KG1 (cell line): ENCODE data around the gene NFIC.
"Not testable (repeated sequence)": the region's sequence is repeated elsewhere in the genome, so short reads cannot be mapped to it uniquely, and the experiment has no call there.

Experiments used
- DNase-seq: peaks from one replicate; lab custom pipeline; 2025; lab: John Stamatoyannopoulos, UW

The NFIC gene

GRCh38 chr19:3398114-3398899, 31.9 kb downstream of the NFIC start:
- DNase-seq = no peak

- DNase-seq = no peak
These were observed 32.5 kb downstream of the NFIC start for GRCh38 chr19:3398900-3399278.

GRCh38 chr19:3399311-3399710, 32.9 kb downstream of the NFIC start:
- DNase-seq = not testable (repeated sequence)

- DNase-seq = no peak
These were observed 34.8 kb downstream of the NFIC start for GRCh38 chr19:3401004-3401768.

- no peak for DNase-seq
These were observed 36.5 kb downstream of the NFIC start for GRCh38 chr19:3402631-3403443.

- no peak for DNase-seq
These were observed 37.3 kb downstream of the NFIC start for GRCh38 chr19:3403489-3404323.

- no peak for DNase-seq
These were observed 38.2 kb downstream of the NFIC start for GRCh38 chr19:3404324-3405260.

GRCh38 chr19:3405261-3405653, 38.9 kb downstream of the NFIC start:
- no peak for DNase-seq

- no peak for DNase-seq
These were observed 40.3 kb downstream of the NFIC start for GRCh38 chr19:3406571-3407111.

GRCh38 chr19:3407556-3408516, 41.5 kb downstream of the NFIC start:
- no peak for DNase-seq

- no peak for DNase-seq
These were observed 42.6 kb downstream of the NFIC start for GRCh38 chr19:3408996-3409345.

- no peak for DNase-seq
These were observed 43.1 kb downstream of the NFIC start for GRCh38 chr19:3409346-3410064.

- no peak for DNase-seq
These were observed 45.3 kb downstream of the NFIC start for GRCh38 chr19:3411636-3412035.

- DNase-seq = no peak
These were observed 45.7 kb downstream of the NFIC start for GRCh38 chr19:3412066-3412465.

GRCh38 chr19:3413796-3414327, 47.5 kb downstream of the NFIC start:
- DNase-seq = no peak

- DNase-seq = no peak
These were observed 49.3 kb downstream of the NFIC start for GRCh38 chr19:3415695-3416094.

- DNase-seq = no peak
These were observed 53.9 kb downstream of the NFIC start for GRCh38 chr19:3420244-3420755.
